GM19395 (cell line): ENCODE measurements around the gene FKBP5.

Experiments used
- ATAC-seq: cut with Tn5 transposase; IDR thresholded peaks from one replicate; pipeline ENCODE4 v1.9.1; 2021; ENCODE audit warnings: mild to moderate bottlenecking, moderate library complexity; ENCODE audit not compliant: unreplicated experiment

Gene FKBP5

GRCh38 chr6:35665573-35665972, 23.1 kb downstream of the FKBP5 start:
- no peak for ATAC-seq

GRCh38 chr6:35664945-35665344, 23.8 kb downstream of the FKBP5 start:
- ATAC-seq = no peak

DNA sequence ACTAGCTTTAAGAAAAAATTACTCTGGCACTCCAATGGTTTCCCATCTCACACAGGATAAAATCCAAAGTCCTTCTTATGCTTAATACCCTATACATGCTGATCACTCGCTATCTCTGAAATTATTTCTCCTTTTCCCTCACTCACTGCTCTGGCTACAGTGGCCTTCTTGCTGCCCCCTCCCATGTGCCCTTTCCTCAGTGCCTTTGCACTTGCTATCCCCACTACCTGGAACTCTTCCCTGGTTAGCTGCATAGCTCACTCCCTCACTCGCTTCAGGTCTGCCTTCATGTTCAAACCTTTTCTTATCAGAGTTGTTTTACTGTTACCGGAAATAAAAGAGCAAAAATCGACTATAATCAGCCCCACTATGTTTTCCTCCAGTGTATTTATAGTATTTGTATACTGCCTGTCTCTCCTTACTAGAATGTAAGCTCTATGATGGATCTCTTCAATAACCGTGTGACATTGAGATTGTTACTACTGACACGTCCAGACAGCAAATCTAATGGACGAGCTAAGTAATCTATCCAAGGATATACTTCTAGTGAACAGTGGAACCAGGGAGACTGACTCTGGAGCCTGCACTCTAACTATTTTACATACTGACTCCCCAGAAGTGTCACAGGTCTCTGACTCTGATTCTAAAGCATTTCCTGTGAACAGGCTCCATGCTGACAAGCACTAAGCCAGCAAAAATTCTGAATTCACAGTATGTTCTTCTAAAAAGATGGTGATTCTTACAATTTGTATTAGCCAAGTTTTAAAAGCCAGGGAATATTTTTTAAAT, 25.1 kb downstream of the FKBP5 start:
- no peak for ATAC-seq

DNA sequence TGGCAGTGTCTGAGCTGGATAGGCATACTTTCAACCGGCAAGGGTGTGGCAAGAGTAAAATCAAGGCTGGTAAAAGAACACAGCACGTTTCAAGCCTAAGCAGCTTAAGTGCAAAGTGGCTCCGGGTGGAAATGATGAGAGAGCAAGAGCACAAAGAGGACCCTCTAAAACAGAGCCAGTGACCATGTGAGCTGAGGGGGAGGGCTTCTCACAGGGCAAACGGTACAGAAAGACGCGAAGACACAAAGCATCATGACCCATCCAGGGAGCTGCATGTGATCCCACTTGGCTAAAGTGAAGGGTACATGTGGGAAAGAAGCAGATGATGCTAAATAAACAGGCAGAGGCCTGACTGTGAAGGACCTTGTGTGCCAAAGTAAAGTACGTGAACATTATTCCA, 25.7 kb downstream of the FKBP5 start:
- ATAC-seq = no peak

- no peak for ATAC-seq
Measured at GRCh38 chr6:35654883-35655282, 33.8 kb downstream of the FKBP5 start.

DNA sequence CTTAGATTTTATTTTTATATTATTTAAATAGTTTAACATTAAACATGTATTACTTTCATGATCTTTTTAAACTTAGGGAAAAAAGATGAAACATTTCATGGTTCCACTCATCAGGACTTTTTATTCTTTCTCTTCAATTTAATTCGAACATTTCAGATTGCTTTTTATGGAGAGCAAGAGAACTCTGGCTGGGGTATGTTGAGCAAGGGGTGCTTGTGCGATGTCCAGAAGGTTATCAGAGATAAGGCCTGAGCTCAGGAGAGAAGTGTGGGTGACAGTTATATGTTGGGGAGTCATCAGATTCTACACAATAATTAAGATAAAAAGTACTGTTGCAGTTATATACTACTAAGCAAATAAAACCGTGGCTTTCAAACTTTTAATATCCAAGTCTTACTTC, 37.5 kb downstream of the FKBP5 start:
- no peak for ATAC-seq

- ATAC-seq = no peak
Measured at GRCh38 chr6:35650015-35650414, 38.7 kb downstream of the FKBP5 start.

DNA sequence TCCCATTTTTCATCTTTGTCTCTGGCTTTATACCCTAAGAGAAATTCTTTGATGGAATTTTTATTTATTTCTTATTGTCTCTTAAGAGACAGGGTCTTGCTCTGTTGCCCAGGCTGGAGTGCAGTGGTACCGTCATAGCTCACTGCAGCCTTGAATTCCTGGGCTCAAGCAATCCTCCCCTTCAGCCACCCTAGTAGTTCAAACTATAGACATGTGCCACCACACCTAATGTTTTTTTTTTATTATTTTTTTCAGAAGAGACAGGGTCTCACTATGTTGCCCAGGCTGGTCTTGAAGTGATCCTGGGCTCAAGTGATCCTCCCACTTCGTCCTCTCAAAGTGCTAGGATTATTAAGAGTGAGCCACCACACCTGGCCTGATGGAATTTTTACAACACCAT, 40.5 kb downstream of the FKBP5 start:
- no peak for ATAC-seq

DNA sequence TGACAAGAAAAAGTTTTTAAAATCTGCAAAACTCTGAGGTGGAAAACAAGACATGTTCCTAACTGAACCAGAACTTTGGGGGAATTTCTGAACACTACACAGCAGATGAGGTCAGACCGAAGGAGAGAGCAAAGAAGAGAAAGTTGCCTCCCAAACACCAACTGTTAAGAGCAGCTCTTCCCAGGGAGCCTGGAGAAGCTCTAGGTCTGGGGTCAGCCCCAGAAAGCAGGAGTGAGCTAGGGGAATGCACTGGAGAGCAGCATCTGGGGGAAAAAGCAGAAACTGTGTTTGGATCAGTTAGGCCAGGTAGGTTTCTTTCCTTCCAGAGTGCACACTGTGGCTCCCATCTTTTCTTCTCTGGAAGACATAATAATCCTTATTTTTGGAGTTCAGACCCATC, 41.3 kb downstream of the FKBP5 start:
- no peak for ATAC-seq

- ATAC-seq = no peak
Measured at GRCh38 chr6:35643162-35643535, 45.6 kb downstream of the FKBP5 start.

DNA sequence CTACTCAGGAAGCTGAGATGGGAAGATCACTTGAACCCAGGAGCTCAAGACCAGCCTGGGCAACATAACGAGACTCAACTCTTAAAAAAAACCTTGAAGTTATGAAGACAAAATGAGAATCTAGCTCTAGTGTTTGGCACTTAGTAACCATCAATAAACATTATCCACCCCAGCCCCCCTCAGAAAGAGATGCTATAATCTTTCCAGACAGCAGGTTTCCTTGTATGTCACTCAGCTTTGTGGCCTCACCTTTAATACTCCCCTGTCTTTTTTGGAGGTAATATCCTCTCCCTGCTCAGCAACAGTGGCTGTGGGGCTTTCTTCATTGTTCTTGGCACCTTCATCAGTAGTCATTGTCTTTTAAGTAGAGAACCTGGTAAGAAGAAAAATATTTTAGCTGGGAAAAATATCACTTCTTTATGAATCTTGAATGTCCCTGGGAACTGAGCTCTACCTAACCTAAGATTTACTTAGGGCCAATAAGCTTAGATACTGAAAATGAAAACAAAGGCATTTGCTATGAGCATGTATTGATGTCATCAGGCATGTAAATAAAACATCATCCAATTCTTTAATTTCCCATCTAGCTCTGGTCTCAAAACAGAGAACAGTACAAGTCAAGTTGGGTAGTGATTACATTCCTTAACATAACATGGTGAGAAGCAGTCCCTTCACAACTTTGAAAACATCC, 46.1 kb downstream of the FKBP5 start:
- no peak for ATAC-seq

DNA sequence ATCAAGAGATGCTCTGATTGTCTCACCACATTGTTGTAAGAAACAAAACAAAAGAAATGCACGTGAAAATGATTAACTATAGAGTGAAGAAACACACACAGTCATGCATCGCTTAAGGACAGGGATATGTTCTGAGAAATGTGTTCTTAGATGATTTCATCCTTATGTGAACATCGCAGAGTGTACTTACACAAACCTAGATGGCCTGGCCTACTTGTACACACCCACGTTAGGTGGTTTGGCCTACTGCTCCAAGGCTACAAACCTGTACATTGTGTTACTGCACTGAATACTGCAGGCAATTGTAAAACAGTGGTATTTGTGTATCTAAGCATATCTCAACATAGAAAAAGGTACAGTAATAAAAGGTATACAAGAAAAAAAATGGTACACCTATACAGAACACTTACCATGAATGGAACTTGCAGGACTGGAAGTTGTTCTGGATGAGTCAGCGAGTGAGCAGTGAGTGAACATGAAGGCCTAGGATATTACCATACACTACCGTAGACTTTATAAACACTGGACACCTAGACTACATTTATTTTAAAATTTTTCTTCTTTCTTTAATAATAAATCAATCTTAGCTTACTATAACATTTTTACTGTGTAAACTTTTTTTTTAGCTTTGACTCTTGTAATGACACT, 48.6 kb downstream of the FKBP5 start:
- no peak for ATAC-seq

DNA sequence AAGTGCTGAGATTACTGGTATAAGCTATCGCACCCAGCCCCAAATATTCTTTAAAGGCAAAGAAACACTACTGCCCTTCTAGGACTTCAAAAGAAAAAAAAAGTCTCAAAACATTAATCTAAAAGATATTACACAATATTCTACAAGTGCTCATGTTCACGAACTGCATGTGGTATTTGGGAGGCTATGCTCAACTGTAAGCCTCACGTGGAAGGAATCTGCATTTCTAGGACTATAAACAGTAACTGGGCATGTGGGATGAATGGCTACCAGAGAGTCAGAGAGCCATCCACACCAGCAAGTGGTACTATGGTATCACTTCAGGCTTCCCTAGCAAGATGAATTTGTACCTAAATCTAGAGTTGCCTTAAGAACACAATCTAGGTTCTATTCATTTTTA, 50.0 kb downstream of the FKBP5 start:
- ATAC-seq = no peak

GRCh38 chr6:35637911-35638310, 50.8 kb downstream of the FKBP5 start:
- no peak for ATAC-seq

DNA sequence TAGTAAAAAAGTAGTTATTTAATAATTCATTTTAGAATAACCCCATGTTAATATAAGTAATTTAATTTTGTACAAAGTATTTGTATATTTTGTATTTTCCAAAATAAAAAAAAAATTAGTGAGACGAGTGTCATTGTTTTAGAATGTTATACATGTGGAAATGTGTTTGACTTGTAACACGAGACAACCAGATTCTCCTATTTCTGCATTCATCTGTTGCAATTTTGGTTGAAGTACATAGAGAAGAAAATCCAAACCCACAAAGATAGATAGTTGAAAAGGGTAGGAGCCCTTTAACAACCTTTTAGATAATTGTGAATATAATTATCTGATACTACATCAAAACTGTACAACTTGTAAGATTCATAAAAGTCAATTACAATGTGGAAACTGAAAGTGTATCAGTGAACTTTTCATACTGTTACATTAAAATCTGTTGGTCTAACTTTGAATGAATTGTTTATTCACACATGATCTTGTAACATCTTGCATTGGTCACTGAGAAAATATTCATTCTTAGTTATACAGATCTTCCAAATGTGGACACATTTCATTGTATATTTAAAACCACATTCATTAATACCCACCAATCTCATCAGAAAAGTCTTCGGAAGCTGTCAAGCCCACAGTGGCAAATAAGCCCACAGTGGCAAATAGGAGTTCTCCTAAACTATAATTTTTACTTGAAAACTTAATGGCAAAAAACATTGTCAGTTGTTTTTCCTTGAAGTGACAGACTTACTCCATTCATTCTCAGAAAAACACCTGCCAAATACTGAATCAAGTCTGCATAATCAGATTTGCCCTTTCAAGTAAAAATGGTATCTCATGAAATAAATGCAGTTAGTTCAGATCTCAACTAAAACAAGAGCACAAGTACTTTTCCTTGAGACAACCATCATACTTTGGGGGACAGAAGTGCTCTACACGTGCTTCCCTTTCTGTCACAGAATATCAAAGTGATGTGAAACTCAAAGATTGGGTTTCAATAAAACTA, 52.8 kb downstream of the FKBP5 start:
- no peak for ATAC-seq

GRCh38 chr6:35634316-35634715, 54.4 kb downstream of the FKBP5 start:
- no peak for ATAC-seq

DNA sequence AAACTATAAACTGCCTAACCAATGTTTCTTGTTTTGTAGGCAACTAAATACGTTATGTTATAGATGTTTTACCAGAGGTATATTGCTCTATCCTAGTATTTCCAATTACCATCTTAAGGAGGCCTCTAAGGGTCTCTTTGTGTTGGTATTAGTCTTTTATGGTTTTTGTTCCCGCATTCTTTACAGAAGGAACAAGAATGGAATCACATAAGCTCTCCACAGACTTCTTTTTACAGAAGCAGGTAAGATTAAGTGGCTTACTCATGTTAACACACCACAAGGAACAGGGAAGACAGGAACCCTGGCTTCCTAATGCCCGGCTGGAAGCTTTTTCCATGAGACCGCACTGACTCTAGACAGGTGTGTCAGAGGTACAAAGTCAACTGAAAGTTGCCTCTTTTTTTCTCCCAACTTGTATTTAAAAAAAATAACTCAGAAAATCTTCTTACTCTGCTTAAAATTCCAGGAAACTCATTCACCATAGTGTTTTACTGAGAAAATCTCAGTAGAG, 55.1 kb downstream of the FKBP5 start:
- no peak for ATAC-seq

DNA sequence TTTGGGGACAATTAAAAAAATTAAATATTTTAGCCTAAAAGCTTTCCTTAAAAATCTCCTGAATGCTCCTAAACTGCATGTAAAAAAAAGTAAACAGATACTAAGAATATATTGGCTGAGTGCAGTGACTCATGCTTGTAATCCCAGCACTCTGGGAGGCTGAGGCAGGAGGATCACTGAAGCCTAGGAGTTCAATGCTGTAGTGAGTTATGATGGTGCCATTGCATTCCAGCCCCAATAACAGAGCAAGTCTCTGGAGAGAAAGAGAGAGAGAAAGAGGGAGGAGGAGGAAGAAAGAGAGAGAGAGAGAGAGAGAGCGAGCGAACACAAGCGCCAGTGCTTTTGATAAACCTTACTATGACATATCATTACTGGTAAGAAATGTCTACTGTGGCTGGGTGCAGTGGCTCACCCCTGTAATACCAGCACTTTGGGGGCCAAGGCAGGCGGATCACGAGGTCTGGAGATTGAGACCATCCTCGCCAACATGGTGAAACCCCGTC, 58.8 kb downstream of the FKBP5 start:
- ATAC-seq = no peak

DNA sequence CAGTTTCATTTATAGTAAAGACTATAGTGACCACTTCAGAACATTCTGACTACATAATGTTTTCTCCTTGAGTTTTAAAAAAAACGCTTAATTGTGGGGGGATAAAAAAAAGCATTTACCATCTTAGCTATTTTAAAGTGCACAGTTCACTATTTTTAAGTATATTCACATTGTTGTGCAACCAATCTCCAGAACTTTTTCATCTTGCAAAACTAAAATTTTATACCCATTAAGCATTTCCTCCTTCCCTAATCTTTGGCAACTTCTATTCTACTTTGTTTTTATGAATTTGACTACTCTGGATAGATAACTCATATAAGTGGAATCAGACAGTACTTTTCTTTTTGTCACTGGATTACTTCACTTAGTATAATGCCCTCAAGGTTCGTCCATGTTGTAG, 62.3 kb downstream of the FKBP5 start:
- no peak for ATAC-seq

DNA sequence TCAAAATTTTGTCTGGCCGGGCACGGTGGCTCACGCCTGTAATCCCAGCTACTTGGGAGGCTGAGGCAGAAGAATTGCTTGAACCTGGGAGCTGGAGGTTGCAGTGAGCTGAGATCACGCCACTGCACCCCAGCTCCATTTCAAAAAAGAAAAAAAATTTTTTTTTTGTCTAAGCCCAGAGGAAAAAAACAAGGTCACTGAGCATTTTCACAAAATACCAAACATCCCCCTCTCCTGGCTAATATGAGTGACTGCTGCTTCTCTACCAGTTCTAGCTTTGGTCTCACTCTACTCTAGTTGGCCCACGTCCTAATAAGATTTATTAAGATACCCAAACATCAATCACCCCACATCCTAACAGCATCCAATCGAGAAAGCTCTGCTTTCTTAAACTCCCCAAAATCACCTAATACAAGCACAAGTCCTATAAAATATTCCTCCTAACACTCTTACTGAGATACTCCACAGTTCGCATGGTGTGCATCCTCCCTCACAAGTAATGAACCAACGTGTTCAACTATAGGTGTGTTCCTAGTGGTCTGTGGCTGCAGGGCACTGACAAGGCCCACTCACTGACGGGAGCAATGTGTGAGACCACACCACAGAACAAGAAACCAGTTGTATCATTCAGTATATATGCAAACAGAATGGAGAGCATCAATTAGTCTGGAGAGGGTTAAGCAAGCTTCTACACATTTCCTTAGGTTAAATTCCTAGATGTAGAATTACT, 64.2 kb downstream of the FKBP5 start:
- ATAC-seq = no peak
